GM19438 (cell line): Measurements from ENCODE around the gene LITAF.
"Not testable (repeated sequence)": the region's sequence is repeated elsewhere in the genome, so short reads cannot be mapped to it uniquely, and the experiment has no call there.

Experiments
- ATAC-seq: cut with Tn5 transposase; IDR thresholded peaks from one replicate; pipeline ENCODE4 v1.9.1; 2021; ENCODE audit warnings: low read depth; ENCODE audit not compliant: unreplicated experiment

LITAF gene

DNA sequence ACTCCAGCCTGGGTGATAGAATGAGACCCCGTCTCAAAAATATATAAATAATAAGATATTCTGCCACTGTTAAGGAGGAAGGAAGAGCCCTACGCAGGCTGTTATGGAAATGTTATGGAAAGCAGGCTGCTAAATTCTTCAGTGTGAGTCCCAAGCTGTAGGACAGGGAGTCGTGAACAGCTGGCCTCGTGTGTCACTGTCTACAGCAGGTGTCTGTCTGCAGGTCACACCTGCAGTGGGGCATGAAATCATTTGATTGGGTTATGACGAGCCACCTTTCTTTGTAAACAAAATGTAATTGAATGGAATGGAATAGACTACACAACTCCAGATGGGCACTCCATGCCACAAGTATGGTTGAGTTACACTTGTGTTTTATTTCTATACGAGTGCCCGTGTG is 15.6 kb upstream of the LITAF start:
- ATAC-seq: no peak

DNA sequence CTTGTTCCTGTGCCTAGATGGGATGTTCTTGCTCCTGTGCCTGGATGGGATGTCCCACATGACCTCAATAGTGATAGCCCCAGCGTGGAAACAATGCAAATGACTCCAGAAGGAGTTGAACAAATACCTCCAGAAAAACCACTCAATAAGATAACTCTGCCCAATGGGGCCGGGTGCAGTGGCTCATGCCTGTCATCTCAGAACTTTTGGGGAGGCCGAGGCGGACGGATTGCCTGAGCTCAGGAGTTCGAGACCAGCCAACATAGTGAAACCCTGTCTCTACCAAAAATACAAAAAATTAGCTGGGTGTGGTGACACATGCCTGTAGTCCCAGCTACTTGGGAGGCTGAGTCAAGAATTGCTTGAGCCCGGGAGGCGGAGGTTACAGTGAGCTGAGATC is 15.2 kb upstream of the LITAF start:
- no peak for ATAC-seq

DNA sequence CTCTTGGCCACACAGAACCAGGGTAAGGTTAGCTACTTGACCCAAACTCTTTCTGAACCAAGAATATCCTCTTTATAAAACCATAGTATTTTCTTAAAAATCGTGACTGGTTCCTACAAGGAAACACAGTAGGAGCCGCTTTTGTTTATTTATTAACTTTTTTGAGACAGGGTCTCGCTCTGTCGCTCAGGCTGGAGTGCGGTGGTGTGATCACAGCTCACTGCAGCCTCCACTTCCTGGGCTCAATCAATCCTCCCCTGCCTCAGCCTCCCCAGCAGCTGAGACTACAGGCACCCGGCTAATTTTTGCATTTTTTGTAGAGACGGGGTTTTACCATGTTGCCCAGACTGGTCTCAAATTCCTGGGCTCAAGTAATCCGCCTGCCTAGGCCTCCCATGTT is 14.7 kb upstream of the LITAF start:
- no peak for ATAC-seq

DNA sequence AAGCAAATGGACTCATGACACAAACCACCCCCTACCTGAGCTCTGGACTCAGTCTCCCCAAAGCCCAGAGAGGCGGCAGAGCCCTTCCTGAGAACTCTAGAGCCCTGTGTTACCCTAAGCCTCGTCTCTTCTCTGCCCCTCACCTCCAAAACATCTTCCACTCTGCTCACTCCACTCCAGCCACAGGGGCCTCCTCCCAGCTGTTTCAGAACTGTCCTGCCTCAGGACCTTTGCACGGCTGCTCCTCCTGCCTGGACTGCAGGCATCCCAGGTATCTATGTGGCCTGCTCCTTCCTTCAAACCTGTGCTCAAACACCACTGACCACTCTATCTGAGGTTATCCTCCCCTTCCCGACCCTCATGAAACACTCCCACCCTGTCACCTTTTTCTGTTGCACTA is 12.9 kb upstream of the LITAF start:
- no peak for ATAC-seq

DNA sequence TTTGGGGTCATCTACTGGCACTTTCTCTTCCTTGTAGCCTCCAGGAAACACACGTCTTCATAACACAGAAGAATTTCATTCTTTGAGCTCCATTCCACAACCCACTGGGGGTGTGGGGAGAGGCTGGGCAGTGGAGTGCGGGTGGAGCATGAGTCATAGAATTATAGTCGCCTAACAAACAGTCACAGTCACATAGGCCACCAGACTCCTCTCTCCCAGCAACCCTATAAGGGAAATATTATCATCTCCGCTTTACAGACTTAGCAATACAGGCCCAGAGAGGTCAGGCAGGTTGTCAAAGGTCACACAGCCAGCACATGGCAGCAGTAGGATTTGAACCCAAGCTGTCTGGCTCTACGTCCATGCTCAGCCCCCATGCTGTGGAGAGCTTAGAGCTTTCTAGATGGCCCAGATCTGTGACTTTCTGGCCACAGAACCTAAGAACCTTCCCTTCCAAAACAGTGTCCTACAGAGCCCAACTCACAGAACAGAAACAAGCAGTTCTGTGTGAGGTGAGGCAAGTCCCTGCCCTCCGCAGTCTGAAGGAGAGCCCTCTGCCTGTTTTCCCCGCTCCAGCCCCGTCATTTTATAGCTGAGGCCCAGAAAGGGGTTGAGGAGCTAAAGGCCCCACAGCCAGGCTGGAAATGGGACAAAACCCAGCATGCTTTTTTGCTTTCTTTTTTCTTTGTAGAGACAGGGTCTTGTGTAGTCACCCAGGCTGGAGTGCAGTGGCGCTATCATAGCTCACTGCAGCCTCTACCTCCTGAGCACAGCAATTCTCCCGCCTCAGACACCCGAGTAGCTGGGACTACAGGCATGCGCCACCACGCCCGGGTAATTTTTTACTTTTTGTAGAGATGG is 10.7 kb upstream of the LITAF start:
- no peak for ATAC-seq

DNA sequence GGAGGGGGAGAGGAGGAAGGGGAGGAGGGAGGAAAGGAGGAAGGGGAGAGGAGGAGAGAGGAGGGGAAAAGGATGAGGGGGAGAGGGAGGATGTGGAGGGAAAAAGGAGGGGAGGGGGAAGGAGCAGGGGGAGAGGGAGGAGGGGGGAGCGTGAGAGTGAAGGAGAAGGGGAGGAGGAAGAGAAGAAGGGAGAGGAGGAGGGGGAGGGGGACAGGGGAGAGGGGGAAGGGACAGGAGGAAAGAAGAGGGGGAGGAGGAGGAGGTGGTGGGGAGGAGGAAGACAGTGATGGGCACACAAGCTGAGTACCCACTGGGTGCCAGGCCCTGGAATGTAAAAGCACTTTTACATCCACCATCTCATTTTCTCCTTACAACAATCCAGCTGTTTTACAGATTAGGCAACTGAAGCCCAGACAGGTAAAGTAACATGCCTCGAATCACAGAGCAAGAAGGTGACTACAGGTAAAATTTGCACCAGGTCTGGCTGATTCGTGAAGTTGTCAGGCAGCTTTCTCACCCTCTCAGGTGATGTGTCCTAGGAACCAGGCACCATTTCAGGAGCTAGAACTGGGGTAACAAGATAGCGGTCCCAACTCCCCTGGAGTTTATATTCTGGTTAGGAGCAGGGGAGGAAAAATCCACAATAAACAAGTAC is 10.0 kb upstream of the LITAF start:
- no peak for ATAC-seq

DNA sequence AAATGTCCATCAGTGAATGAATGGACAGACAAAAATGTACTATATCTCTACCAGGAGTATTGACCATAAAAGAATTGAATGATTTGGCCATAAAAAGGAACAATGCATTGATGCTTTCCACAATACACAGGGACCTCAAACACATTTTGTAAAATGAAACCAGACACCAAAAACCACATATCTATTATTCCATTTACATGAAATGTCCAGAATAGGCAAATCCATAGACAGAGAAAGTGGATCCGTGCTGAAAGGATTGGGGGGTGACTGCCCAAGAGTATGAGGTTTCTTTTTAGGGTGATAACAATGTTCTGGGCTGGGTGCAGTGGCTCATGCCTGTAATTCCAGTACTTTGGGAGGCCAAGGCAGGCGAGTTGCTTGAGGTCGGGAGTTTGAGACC is 6.9 kb upstream of the LITAF start:
- no peak for ATAC-seq

DNA sequence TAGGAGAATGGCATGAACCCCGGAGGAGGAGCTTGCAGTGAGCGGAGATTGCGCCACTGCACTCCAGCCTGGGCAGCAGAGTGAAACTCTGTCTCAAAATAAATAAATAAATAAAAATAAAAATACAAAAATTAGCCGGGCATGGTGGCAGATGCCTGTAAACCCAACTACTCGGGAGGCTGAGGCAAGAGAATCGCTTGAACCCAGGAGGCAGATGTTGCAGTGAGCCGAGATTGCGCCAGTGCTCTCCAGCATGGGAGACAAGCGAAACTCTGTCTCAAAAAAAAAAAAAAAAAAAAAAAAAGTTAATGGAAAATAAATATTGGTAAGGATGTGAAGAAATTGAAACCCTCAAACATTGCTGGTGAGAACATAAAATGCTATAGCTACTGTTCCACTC is 6.4 kb upstream of the LITAF start:
- ATAC-seq: not testable (repeated sequence)

DNA sequence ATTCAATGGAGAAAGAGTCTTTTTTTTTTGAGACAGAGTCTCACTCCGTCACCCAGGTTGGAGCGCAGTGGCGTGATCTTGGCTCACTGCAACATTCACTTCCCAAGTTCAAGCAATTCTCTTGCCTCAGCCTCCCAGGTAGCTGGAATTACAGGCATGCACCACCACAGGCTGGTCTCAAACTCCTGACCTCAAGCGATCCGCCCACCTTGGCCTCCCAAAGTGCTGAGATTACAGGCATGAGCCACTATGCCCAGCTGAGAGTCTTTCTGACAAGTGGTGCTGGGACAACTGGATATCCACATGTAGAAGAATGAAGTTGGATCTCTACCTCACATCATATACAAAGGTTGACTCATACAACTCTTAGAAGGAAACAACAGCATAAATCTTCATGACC is 4.9 kb upstream of the LITAF start:
- ATAC-seq: not testable (repeated sequence)

DNA sequence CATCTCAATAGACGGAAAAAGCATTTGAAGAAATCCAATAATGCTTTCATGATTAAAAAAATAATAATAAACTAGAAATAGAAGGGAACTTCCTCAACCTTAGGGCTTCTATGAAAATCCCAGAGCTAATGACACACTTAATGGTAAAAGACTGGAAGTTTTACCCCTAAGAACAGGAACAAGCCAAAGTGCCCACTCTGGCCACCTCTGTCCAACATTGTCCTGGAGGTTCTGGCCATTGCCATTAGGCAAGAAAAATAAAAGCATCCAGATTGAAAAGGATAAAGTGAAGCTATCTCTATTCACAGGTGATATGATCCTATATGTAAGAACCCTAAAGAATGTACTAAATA is 2.5 kb upstream of the LITAF start:
- ATAC-seq: no peak

DNA sequence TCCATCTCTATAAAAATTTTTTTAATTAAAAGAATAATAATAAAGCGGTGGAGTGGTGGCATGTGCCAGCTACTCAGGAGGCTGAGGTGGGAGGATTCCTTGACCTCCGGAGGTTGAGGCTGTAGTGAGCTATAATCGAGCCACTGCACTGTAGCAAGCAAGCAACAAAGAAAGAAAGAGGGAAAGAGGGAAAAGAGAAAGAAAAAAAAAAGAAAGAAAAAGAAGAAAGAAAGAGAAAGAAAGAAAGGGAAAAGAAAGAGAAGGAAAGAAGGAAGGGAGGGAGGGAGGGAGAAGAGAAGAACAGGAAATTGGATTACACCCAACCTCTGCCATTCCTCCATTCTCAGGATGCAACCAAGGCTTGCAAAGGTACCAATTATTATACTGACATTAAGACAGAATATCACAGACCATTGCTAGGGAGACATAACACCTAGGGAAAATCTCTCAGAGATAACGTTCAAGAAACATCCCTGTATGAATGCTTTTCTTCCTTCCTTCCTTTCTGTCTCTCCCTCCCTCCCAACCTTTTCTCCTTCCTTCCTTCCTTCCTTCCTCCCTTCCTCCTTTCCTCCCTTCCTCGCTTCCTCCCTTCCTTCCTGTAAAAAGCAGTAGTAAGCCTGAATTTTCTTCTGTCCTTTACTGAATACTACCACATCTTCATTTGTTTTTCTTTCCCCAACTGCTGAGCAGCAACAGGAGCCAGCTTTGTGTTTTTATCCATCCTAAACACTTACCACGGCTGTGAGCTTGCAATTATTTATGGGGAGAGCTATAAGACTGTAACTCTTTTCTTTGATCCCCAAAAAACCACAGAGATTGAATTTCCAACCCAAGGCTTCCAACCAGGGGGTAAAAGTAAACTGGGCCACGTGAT is 1.8 kb upstream of the LITAF start:
- no peak for ATAC-seq

DNA sequence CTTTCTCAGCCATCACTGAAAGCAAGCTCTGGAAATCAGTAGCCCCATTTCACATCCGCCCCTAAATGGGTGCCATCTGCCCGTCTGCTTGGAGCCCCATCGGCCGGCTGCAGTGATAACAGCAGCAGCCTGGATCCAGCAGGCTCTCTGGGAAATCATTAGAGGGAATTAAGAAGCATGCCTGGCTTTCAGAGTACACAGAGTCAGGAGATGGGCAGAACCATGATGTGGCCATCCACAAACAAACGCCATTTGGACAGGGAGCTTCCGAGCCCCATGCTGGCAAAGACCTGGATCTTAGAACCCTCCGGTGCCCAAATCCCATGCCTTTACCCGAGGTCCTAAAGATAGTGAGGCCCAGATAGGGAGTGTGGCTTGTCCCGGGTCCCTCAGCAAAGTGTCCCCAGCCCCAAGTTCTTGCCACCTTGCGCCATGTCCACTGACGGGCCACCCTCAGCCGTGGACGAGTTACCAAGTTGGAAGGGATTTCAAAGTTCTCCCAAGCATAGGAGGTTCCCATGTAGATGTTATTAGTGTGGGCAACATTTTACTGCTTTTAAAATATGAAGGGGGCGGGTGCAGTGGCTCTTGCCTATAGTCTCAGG is 1.0 kb upstream of the LITAF start:
- ATAC-seq: no peak

DNA sequence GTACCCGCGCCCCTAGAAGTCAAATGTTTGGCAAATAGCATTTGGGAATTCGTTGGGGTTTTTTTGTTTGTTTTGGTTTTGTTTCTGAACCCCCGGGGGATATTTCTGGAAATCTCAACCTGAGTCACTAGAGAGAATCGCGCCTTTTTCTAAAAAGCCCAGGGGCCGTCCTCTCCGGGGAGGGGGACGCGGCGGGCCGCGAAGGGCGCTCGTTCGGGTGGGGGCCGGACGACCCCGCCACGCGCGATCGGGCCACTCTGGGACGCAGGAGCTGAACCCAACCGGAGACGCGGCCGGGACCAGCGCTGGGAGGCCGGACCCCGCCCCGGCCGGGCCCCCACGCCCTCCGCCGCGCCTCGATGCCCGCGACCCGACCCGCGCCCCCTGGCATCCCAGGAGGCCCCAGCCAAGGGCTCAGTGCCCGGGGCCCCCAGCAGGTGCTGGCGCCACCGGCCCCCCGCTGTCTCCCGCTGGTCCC is 302 bp downstream of the LITAF start:
- peak; percentile 13 for ATAC-seq

DNA sequence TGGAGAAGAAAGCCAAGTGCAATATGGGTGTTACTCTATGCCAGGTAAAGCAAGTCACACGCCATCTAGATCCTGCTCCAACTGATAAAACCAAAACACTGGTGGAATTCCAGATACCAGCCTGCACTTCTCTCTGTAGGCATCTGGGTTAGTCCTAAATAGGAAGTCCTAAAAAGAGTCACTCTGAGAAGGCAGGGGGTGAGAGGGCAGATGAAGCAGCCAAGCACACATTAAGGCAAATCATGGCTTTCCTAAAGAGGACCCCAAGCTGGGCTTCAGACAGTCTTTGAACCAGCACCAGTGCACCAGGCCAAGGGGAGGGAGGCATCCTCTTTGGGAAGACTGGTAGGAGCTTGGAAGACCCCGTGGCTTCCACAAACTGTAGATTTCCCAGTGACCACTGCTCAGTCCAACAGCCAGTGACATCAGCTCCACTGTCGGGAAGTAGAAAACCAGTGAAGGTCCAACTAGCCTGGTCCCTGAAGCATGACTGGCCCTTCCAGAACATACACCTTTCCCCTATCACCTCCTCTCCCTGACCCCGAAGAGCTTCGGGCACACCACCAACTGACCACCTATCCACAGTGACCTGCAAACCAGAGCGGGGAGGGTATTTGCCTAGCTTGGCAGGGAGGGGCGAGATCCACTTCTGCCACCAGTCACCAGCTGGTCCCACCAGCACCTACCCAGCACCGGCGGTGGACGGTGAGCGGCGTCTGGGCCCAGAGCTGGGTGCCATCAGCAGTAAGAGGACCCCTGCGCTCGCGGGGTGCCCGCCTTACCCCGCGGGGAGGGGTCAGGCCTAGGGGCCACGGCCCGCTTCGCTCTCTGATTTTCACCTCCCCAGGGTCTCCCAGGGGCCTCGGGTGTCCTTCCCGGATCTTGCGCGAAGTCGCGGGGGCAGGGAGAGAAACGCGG is 1.0 kb downstream of the LITAF start:
- ATAC-seq: no peak

DNA sequence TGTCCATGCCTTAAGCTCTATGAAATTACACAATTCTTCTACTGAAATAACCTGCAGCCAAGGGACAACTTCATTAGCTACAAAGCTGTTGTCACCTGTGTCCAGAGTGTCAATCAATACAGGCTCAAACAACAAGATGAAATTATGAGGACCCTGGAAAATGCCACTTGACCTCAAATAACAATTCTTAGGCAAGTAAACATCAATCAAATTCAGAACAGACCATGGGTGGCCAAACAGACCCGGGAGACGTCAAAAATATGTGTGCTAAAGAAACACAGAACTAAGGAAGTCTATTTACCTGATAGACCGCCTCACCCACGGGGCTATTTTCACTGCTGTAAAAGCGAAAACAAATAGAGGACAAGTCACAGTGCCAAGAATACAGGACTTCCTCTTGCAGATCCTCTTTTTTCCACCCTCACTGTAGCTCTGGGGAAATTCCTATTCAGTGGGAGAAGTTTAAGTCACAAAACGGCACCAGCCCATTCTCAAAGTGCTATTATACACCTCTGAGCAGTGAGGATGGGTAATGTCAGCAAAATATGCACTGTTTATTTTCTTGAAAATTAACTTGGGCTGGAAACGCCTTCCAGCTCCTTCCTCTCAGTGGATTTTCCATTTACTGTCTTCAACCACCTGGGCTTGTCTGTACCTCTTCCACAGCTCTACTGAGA is 2.7 kb downstream of the LITAF start:
- no peak for ATAC-seq

DNA sequence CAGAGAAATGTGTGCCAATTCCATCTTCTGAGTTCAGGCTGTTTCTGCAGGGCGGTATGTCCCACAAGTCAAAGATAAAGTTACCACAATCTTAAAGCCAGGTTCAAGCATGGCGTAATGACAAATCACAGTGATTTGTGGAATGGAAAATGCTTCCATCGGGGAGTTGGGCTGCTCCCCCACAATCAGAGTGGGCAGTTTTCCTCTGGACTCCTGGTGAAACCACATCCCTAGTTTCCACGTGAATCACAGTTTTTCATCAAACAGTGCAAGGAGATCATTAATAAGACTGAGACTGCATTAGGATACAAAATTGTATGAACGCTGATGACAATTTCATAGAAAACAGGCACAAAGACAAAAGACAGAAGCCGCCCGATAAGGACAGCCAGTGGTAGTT is 3.6 kb downstream of the LITAF start:
- no peak for ATAC-seq

DNA sequence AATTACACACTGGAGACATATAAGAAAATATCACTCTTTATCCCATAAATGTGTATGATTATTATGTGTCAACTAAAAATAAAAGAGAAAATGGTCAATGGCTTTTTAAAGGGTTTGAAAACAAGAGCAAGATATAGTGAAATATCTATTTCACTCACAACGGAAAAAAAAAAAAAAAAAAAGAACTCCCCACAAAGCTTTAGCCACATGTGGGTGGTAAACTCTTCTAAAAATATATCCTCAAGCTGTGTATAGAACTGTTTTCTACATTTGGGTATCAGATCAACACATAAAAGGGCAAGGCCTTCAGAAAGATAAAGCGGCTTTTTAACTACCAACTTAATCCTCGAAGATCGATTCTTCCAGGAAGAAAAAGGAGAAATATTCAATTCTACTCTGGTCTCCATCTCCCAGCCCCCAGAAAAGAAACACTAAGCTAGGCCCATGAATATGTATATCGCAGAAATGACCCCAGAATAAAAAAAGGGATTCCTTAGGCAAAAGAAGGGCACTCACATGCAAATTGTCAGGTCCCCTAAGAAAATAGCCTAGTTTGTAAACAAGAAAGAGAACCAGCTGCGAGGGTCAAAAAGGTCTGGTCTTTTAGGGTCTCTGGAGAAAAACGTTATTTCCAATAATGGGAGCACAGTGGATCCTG is 4.4 kb downstream of the LITAF start:
- ATAC-seq: no peak

DNA sequence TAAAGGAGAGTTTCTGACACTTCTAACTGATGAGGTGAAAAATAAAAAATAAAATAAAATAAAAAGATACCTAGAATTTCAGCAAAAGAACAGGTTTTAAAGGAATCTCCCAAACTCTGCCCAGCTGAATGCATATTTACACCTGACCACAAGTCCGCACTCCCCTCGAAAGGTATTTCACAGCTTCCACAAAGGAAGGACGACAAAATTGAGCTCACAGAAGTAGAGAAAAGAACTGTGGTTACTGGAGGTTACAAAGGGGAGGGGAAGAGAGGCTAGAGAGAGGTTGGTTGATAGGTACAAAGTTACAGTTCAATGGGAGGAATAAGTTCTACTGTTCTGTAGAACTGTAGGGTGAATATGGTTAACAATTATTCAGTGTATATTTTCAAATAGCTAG is 5.0 kb downstream of the LITAF start:
- no peak for ATAC-seq
